Fibroblast of skin of right quadriceps (primary cell): ENCODE data around the gene NECAB2.

ENCODE experiments used
- DNase-seq: peaks from one replicate; pipeline ENCODE4 v3.0.0-alpha.2; 2013

Gene NECAB2

DNA sequence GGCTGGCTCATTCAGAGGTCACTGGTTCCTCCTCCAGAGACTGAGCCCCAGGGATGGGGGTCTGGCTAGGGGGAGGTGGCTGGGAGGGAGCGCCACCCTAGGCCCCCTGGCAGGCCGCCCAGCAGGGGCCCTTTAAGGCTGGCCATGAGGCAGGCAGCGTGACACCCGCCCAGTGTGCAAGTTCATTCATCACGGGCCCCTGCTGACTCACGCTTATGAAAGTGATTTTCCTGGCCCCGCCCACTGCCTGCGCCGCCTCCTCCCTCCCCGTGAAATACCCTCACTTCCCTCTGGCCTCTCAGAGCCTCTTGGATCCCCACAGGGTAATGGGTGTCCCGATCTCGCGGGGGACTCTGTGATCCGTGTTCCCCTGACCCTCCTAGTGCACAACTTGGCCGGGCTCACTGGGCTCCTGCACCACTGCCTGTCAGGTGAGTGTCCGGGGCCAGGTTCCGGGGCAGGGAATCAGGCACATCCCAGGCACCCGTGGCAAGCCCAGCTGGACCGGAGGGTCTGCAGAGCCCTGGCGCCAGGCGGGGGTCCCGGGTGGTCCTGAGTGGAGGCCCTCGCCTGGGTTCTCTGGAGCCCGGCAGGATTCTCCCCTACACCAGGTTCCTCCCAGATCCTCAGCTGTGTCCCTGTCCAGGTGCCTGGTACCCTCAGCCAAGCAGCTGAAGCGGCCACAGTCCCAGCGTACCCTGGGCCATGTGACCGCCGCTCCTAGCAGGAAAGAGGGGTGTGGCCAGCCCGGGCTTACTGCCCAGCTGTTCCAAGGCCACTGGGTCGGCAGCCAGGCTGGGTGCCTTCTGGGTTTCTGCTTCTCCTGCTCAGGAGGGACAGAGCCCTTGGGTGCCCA, 14.9 kb upstream of the NECAB2 start, which contains the start of gene OSGIN1:
Gene OSGIN1 (plus strand): TSS at position 301 of the 856 bp plus-strand sequence. CDS start 4,432 bp downstream, outside the sequence.
- DNase-seq = peak; percentile 91

DNA sequence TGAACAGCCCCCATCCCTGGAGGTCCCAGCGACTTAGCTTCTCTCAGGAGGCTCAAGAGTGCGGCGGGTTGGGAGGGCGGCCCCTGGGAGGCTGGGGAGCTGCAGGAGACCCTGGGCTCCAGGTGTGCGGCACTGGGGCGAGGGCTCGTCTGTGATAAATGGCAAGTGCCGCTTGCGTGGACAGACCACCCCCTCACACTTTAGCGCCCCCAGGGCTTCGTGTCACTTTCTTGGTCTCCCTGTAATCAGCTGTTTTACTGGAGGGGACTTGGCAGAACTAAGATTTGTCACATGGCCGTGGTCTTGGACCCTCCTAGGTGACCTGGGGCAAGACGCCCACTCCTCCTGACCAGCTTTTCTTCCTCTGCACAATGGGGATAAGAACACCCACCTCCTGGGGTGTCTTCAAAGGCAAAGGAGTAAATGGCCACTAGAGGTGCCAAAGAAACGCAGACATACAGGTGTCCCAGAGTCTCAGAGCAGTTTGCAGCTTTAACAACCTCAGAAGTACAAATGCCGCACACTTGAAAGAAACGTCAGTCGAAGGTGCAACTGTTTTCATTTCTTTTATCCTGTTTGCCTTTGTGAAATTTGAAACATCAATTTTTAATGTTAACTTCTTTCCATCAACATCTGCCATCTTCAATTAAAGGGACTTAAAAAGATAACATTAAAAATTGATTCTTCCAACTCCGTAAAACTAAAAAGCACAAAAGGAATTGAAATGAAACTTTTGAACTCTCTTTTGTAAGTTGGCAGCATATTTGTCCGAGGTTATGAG, 14.1 kb upstream of the NECAB2 start:
- peak; percentile 14 for DNase-seq

DNA sequence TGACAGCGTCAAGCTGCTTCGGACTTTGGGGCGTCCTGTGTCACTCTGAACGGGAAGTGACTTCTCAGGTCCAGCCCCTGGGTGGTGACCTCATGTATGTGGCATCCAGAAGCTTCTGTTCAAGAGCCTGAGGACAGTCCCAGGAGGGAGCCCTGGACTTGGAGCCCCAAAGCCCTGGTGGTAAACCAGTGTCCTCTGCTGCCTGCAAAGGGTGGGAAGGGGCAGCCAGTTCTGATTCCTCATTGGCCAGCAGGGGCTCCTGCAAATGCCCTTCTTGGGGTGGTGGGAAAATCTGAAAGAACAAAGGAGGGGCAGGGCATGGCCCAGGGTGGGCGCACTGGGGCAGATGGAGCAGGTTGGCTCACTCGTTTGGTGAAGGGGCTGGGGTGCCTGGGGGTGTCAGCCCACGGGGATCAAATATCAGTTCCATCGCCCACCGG, 13.4 kb upstream of the NECAB2 start:
- peak; percentile 38 for DNase-seq

DNA sequence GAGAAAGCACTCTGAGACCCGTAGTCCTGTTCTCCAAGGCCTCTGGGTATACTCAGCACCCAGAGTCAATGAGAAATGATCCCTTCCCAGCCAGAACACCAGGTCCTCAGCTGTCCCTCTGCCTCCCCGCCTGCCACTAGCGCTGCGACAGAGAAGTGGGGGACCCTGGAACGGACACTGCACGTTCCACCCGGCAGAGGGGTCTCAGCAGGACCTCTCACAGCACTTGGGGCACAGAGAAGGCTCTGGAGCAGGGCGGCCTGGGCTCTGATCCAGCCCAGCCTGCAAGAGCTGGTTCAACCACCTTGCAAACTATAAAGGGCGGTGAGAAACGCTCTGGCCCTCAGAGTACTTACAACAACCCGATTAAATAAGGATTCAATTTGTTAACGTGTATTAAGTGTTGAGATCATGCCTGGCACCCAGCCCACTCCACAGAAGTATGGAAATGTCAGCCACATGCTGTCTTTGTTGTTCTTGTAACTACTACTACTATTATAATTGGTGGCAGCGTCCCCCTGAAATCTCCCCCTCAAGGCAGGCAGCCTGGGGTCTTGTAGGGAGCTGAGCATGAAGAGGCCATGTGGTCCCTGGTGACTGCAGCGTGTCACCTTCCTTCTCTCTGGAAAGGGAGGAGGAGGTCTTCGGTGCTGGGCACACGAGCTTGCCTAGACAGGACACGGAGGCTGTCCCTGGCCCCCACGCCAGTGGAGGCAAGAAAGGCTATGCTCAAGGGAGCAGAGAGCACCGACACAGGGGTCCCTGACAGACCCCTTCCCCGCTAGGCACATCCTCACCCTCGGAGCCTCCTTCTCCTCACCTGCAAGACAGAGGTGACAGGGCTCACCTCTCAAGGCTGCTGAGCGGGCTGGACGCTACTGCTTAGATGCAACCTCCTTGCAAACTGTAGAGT, 12.6 kb upstream of the NECAB2 start:
- peak; percentile 56 for DNase-seq

DNA sequence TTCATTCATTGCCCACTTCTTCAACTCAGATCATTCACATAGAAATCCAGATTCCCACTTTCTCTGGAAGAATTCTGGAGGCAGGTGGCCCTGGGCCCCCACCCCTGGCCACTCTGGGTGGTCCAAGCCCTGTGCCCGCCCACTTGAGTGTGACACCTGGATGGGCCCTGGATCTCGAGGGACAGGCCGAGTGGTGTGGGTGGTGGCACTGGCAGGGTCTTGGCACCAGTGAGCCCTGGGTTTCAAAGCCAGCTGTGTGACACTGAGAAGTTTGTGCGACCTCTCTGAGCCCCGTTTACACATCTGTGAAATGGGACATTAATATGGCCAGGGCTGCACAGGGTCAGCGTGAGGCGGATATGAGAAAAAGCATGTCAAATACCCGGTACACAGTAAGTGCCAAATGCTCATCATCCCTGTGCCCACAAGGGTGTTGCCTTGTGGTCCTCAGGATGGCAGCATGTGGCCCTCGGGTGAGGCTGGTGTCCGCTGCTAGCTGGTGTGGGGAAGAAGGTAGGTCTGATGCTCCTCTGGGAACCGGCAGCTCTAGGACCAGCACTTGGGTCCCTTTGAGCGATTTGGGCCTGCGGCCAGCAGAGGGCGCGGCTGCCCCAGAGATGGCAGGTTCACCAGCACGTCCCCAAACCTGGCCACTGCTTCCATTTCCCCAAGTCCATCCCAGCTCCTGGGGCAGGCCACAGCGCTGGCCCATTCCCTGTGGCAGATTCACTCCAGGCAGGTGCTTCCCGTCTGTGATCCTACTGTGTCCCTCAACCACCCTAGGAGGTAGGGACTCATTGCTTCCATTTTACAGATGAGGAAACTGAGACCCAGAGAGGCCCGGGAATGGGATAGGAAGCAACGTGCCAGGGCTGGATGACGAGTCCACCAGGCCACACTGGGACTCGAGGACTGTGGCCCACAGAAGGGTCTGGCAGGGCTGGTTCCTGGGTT, 11.4 kb upstream of the NECAB2 start:
- DNase-seq = peak; percentile 68

DNA sequence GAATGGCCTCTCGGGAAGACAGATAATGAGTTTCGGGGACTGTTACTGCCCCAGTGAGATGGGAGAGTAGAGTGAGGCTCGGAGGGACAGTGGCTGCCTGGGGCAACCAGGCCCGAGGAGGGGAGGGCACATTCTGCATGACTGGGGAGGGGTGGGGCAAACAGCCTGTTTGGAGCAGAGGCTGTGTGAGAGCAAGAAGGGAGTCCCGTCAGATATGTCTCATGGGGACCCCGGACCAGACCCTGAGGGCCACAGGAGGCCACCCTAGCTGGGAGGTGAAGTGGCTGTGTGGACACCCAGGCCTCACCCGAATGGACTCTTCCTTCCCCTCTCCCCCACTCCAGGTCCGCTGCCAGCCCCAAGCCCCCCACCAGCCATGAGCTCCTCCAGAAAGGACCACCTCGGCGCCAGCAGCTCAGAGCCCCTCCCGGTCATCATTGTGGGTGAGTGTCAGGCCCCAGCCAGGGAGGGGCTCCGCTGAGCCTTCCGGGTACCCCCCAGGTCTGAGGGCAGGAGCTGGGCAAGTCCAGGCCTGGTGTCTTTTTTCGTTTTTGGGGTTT, 10.7 kb upstream of the NECAB2 start:
- no peak for DNase-seq

DNA sequence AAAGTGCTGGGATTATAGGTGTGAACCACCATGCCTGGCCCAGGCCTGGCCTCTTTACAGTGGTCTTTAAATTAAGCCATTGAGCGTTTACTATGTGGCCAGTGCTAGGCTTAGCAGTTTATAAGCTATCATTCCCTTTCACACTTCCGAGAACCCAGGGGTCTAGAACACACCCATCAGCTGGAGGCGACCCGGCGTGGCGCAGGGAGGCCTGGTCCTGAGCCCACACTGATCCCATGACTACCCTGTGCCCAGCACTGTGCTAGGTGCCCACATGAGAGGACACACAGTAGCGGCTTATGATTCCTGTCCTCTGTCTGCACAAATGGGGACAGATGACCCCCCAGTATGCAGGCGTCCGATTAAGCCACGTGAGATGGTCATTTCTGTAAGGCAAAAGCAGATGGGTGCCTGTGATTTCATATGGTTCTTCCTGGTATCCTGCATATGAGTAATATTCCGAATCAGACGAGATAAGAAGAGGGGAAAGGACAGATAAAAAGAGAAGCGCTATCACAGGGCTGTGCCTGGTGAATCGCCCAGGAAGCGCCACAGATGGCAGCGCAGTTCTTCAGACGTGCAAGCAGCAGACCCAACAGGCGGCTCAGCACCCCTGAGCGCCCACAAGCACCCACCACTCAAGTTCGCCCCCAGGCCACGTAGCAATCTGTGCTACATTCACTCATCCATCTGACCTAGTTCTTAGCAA, 9.8 kb upstream of the NECAB2 start:
- no peak for DNase-seq

DNA sequence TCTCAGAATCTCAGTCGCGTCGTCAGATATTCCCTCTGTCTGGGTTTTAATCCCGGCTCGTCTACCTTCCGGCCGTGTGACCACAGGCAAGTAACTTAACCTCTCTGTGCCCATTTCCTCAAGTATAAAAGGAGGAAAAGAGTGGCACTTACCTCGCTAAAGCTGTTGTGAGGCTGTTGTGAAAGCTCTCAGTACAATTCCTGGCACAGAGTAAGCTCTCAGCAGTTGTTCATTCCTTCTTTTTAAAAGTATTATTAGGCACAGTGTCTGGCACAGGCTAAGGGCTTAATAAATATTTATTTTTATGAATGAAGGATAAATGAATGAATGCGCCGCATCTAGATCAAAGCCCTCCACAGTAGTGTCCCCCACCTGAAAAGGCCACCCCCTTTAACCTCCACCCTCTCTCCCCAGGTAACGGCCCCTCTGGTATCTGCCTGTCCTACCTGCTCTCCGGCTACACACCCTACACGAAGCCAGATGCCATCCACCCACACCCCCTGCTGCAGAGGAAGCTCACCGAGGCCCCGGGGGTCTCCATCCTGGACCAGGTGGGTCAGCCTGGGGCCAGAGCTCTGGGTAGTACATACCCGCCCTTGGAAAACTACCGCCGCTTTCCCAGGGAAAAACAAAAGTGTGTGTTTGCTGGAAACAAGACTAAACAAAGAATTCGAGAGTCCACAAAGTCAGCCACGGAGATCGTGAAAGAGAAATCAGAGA, 9.0 kb upstream of the NECAB2 start:
- DNase-seq = no peak

DNA sequence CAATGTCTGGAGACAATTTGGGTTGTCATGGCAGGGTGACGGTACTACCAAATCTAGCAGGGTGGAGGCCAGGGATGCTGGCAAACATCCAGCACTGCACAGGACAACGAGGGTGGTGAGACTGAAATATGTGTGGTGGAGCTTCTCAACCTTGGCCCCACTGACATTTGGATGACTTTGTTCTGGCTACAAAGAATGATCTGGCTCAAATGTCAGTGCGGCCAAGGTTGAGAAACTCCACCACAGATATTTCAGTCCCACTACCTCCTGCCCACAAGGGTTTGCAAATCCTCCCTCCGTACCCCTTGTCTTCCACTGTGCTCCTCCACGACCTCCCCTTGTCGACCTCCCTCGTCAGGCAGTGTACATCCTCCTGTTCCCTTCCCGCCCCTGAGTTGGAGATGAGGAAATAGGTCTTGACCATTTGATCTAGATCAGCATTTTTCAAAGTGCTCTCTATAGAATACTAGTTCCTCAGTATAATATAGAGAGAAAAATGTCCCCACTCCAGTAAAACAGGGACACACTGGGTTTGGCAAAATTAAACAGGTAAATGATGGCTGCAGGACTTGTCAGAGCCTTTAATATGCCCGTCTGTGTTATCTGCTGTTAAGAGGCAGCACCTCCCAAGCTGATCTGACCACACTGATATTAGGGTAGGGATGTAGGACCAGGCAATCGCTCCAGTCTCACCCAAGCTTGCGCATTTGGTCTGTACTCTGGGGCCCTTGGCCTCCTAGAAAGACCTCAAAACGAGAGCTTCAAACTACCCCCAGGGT, 8.2 kb upstream of the NECAB2 start:
- DNase-seq = no peak

DNA sequence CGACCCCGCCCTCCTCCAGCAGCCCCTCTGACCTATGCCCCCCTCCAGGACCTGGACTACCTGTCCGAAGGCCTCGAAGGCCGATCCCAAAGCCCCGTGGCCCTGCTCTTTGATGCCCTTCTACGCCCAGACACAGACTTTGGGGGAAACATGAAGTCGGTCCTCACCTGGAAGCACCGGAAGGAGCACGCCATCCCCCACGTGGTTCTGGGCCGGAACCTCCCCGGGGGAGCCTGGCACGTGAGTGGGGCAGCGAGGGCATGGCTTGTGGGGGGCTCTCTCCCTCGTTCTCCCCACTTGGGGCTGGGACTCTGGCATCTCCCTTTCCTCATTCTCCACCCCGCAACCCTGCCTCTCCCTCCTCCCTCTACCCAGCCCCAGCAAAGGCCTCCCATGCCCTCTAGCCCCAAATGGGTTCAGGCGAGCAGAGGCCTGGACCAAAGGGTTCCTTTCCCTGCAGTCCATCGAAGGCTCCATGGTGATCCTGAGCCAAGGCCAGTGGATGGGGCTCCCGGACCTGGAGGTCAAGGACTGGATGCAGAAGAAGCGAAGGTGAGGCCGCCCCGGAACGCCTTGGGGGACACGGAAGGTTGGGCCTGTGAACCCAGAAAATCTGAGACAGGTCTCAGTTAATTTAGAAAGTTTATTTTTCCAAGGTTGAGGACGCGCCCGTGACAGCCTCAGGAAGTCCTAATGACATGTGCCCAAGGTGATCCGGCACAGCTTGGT, 7.4 kb upstream of the NECAB2 start:
- DNase-seq = no peak

DNA sequence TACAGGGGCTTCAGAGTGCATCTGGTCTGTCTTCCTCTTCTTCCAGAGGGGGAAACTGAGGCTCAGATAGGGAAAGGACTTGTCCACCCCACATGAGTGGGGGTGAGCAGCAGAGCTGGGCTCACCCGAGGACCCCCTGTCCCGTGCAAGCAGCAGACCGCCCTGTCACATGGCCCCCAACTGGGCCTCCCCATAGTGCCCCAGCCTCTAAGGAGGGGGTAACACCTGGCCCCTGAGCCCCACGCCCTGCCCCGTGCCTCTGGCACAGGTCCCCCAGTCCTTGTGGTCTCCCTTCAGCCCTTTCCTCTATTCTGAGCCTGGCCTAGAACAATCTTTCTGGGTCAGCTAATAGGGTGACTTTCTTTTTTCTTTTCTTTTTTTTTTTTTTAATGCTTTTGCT, 6.5 kb upstream of the NECAB2 start:
- DNase-seq = no peak

DNA sequence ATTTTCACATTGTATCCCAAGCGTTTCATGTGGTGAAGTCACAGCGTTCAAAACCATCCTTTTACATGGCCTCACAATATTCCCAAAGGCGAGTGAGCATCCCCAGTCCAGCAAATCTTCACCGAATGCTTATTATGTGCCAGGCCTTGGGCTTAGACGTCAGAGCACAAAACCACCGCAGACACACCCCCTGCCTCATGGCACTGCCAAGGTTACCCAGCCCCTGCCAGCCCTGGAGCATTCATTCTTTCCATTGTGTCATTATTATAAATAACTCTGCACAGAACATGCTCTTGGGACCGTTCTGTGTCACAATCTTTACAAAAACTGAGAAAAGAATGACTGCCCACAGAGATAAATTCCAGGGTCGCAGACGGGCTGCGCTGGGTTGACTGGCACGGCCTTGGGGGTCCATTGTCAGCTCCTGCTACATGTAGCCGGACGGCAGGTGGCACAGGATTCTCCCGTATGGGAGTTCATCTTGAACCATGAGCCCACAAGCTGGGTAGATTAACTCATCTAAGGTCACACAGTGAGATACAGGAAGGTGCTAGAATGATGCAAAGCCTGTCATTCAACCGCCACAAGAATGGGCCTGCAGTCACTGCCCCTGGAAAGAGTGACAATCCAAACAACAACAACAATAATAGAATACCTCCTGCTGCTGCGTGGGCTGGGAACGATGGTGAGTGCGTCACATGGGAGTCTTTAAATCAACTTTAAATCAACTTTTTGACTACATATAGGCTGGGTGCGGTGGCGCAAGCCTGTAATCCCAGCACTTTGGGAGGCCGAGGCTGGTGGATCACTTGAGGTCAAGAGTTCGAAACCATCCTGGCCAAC, 4.5 kb upstream of the NECAB2 start:
- DNase-seq = no peak

DNA sequence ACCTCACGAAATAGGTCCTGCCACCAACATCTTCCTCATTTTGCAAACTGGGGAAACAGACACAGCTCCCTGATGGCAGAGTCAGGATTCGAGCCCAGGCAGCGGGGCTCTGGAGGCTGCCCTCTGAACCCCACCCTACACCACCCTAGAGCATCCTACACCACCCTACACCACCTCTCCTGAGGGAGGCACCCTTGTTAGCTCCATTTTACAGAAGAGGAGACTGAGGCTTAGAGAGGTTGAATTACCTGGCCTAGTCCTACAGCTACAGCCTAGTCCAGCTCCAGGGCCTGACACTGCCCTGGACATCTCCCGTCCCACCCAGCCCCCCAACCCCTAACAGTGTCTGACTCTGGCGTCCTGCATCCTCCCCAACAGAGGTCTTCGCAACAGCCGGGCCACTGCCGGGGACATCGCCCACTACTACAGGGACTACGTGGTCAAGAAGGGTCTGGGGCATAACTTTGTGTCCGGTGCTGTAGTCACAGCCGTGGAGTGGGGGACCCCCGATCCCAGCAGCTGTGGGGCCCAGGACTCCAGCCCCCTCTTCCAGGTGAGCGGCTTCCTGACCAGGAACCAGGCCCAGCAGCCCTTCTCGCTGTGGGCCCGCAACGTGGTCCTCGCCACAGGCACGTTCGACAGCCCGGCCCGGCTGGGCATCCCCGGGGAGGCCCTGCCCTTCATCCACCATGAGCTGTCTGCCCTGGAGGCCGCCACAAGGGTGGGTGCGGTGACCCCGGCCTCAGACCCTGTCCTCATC, 3.2 kb upstream of the NECAB2 start:
- no peak for DNase-seq

DNA sequence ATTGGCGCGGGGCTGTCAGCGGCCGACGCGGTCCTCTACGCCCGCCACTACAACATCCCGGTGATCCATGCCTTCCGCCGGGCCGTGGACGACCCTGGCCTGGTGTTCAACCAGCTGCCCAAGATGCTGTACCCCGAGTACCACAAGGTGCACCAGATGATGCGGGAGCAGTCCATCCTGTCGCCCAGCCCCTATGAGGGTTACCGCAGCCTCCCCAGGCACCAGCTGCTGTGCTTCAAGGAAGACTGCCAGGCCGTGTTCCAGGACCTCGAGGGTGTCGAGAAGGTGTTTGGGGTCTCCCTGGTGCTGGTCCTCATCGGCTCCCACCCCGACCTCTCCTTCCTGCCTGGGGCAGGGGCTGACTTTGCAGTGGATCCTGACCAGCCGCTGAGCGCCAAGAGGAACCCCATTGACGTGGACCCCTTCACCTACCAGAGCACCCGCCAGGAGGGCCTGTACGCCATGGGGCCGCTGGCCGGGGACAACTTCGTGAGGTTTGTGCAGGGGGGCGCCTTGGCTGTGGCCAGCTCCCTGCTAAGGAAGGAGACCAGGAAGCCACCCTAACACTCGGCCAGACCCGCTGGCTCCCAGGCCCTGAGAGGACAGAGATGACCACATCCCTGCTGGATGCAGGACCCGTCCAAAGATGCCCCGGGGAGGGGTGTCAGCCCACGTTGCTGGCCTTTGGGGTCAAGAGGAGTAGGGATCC, 2.4 kb upstream of the NECAB2 start:
- DNase-seq = no peak

DNA sequence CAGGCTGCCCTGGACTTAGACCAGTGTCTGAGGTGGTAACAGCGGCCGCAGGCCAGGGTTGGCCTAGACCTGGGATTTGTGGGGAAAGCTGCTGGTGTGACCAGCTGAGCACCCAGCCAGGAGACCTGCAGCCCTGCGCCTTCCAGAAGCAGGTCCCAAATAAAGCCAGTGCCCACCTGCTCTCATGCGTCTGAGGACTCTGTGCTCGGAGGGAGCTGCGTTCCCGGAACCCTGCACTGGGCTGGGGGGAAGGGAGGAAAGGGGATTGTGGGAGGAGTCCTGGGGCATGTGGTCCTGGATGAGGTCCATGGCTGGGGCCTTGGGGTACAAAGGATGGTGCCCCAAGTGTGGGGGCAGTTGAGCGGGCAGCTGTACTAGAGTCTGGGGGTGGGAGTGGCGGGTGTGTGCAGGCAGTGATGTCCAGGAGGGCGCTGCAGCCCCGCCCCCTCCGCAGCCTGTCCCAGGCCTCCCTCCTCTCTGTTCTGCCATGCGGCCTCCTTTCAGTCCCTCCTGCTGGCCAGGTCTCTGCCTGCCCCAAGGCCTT, 1.8 kb upstream of the NECAB2 start:
- no peak for DNase-seq

DNA sequence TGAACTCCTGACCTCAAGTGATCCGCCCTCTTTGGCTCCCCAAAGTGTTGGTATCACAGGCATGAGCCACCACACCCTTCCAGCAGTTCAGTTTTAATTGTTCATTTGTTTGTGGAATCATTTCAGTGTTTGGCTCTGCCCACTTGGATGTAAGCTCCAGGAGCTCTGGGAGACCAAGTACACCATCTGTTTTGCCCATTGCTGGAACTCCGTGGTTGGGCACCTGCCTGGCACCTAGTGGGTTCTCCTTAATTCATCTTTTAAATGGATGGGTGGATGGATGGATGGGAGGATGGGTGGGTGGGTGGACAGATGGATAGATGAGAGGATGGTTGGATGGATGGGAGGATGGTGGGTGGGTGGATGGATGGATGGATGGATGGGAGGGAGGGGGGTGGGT, 953 bp upstream of the NECAB2 start:
- DNase-seq = no peak
